Endometrial microvascular endothelial cells (primary cell): ENCODE measurements around the gene AFF1. TPM values are rescaled to one million over a fixed set of nuclear protein-coding genes. Genes with fewer than 3 reads are reported as not detected.

ENCODE experiments used
- in situ Hi-C: cut with HindIII; loops from 2 replicates; pipeline ENCODE4 v1.10.0; 2017; ENCODE audit warnings: low sequenced_read_pairs, low pct_unique_long_range_greater_than_20kb; ENCODE audit errors: inconsistent ontology term
- total RNA-seq: library from RNA; depleted of rRNA; stranded (reverse); fragments of >200 nt; gene quantifications from one replicate; pipeline ENCODE4 v1.2.3, GENCODE V29; 2015; ENCODE audit errors: inconsistent ontology term

AFF1 gene, protein sequence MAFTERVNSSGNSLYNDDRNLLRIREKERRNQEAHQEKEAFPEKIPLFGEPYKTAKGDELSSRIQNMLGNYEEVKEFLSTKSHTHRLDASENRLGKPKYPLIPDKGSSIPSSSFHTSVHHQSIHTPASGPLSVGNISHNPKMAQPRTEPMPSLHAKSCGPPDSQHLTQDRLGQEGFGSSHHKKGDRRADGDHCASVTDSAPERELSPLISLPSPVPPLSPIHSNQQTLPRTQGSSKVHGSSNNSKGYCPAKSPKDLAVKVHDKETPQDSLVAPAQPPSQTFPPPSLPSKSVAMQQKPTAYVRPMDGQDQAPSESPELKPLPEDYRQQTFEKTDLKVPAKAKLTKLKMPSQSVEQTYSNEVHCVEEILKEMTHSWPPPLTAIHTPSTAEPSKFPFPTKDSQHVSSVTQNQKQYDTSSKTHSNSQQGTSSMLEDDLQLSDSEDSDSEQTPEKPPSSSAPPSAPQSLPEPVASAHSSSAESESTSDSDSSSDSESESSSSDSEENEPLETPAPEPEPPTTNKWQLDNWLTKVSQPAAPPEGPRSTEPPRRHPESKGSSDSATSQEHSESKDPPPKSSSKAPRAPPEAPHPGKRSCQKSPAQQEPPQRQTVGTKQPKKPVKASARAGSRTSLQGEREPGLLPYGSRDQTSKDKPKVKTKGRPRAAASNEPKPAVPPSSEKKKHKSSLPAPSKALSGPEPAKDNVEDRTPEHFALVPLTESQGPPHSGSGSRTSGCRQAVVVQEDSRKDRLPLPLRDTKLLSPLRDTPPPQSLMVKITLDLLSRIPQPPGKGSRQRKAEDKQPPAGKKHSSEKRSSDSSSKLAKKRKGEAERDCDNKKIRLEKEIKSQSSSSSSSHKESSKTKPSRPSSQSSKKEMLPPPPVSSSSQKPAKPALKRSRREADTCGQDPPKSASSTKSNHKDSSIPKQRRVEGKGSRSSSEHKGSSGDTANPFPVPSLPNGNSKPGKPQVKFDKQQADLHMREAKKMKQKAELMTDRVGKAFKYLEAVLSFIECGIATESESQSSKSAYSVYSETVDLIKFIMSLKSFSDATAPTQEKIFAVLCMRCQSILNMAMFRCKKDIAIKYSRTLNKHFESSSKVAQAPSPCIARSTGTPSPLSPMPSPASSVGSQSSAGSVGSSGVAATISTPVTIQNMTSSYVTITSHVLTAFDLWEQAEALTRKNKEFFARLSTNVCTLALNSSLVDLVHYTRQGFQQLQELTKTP
- 40.8 TPM for total RNA-seq

- in situ Hi-C loops: no loop called here
These were observed at the start of gene AFF1 for GRCh38 chr4:86934771-86935565. Gene AFF1 (plus strand): TSS chr4:86935011. CDS start chr4:86948534, 13,523 bp downstream.

- in situ Hi-C loops: no loop called here
These were observed 44.0 kb upstream of the AFF1 start for GRCh38 chr4:86890790-86891189.

DNA sequence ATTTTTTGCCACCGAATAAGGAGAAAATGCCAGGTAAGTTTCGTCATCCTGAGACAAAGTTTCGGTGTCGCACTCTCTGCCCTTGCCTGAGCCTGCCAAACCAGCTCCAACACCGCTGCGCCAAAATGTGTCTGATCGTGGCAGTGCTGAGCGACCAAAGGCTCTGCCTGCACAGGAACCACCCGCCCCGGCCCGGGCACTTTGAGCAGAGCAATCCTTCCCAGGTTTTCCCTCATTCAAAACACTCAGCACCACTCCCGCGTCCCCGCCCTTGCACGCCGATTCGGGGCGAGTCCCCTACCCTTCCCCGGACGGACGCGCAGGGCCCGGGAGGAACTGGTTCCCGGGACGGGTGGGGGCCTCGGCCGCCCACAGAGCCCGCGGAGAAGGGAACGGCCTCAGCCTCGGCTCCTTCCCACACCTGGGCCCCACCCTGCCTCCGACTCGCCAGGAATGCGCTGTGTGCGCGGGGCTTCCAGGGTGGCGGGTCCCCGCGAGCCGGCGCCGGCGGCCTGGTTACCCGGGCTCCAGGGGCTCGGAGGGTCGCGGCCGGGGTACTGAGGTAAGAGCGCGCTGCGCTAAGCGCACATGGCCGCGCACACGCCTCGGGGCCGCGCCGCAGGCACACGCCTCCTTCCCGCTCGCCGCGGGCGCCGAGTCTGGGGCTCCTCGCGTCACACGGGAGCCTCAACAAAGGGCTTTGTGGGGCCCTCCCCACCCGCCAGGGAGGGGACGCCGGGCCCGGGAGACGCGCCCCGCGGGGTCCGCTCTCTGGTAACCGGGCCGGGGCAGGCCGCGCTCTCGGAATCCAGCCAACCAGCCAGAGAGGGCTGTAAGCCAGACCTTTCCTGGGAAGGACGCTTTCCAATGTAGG lies 42.8 kb upstream of the AFF1 start, which contains the start of gene C4orf36:
Gene C4orf36 (minus strand): TSS at position 661 of the 874 bp plus-strand sequence. CDS start 902 bp downstream, outside the sequence.
- in situ Hi-C loops: no loop called here

- in situ Hi-C loops: no loop called here
These were observed 42.2 kb upstream of the AFF1 start for GRCh38 chr4:86892636-86892960.

GRCh38 chr4:86893136-86893535 lies 41.7 kb upstream of the AFF1 start:
- in situ Hi-C loops: no loop called here

DNA sequence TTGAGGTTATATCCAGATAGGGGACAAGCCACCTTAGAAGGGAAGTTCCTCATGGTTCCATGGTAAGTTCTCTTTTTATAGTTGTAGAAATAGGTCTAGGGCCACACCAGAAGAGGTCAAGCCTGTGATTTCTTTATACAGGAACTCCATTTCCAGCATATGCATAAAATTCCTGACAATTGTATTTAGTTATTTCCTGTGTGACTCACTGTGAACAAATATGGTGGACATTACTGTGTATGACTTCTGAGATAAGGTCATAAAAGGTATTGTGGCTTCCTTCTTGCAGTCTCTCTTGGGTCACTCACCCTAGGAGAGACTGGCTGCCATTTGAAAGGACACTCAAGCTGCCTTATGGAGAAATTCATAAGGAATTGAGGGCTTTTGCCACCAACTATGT lies 40.4 kb upstream of the AFF1 start:
- in situ Hi-C loops: no loop called here

GRCh38 chr4:86895692-86896488 lies 38.9 kb upstream of the AFF1 start:
- in situ Hi-C loops: no loop called here

DNA sequence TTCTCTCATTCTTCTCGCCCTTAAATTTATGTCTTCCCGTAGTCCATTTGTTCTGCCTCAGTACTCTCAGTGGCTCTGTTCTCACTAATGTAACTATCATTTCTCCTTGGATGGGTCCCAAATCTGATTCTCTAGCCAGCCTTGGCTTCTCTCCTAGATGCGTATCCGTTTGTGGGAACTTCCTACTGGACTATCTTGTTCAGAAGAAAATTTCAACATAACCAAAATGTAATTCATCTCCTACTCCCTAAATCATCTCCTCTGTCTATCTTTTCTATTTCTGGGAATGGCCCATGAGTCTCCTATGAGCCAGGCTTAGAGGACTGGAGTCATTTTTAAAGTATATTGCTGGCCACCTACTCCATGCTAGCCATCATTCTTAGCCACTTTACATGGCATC lies 38.2 kb upstream of the AFF1 start:
- in situ Hi-C loops: no loop called here

DNA sequence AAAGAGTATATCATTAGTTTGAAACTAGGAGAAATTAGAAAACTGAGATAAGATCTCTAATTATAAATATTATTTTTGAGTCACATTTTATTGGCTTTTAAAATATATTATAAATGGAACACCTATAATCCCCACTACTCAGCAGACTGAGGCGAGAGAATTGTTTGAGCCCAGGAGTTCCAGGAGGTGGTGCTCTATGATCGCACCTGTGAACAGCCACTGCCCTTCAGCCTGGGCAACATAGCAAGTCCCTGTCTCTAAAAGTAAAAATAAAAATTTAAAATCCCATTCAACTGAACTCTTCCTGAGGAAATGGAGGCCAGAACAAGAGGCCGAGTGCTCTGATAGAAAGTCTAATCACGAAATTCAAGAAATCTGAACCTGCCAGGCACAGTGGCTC lies 36.2 kb upstream of the AFF1 start:
- in situ Hi-C loops: no loop called here

- in situ Hi-C loops: loop anchor here (25.0 kb wide), 1 partner anchor 210 kb away; no protein-coding TSS in a partner anchor
These were observed 32.9 kb upstream of the AFF1 start for GRCh38 chr4:86901864-86902263.

DNA sequence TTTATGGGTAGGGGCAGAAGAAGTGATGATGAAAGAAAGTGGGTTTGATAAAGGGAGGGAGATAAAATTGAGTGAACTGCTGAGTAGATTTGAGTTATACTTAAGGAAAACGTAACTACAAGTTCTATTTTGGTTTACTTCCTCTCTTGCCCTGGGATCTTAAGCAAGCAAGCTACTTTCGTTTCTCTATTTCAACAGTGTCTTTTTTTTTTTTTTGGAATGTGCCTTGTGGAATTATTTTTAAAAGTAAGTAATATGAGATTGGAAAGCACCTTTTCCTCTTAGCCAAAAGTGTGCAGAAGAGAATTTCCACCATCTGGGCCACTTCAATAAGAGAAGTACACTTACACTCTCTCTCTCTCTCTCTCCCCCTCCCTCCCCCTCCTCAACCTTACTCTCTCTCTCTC lies 26.6 kb upstream of the AFF1 start:
- in situ Hi-C loops: loop anchor here (25.0 kb wide), 1 partner anchor 204 kb away; no protein-coding TSS in a partner anchor

- in situ Hi-C loops: loop anchor here (25.0 kb wide), 1 partner anchor 203 kb away; no protein-coding TSS in a partner anchor
These were observed 25.1 kb upstream of the AFF1 start for GRCh38 chr4:86909546-86910295.

DNA sequence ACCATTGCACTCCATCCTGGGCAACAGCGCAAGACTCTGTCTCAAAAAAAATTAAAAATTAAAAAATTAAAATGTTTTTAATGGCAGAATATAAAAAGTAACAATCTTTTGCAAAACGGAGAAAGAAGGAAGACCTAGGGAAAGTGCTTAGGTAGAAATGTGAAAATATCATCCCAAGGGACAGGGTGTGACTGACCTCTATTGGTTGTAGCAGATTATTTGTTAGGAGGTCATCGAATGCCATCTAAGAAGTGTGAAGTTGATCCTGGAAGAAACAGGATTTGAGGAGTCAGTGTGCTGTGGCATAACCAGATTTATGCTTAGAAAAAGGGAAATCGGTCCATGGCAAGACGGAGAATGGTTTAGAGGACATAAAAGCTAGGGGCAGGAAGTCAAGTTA lies 24.4 kb upstream of the AFF1 start:
- in situ Hi-C loops: loop anchor here (25.0 kb wide), 1 partner anchor 202 kb away; no protein-coding TSS in a partner anchor

DNA sequence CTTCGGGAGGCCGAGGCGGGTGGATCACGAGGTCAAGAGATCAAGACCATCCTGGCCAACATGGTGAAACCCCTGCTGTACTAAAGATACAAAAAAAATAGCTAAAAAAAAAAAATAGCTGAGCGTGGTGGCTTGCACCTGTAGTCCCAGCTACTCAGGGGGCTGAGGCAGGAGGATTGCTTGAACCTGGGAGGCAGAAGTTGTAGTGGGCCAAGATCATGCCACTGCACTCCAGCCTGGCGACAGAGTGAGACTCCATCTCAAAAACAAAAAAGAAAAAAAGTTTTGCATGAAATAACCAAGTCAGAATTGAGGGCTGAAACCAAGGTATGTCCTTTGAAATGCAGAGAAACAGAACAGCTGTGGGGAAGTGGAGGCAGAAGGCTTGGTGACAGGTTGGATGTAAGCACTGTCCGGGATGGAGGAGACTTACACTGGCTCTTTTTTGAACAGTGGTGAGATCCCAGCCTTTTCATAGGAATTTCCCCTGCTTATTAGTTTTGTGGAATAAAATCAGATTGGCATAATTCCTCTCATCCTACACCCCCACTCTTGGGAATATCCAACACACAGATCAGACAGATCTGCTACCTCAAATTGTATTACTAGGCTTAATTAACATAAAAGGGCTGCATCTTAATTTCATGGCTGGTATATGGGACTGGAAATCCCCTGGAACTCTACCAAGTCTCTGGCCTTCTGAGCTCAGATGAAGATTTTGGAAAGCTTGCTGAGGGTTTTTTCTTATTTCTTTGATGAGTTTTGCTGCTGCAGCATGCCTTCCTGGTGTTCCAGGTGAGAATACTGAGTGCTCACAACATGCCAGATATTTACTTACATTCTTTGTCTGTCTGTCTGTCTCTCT lies 23.8 kb upstream of the AFF1 start:
- in situ Hi-C loops: loop anchor here (25.0 kb wide), 1 partner anchor 201 kb away; no protein-coding TSS in a partner anchor

GRCh38 chr4:86916392-86916791 lies 18.4 kb upstream of the AFF1 start:
- in situ Hi-C loops: loop anchor here (25.0 kb wide), 1 partner anchor 196 kb away; no protein-coding TSS in a partner anchor
